K562 (cell line): ENCODE data around the gene DCAF6. TPM values are rescaled to one million over a fixed set of nuclear protein-coding genes. Genes with fewer than 3 reads are reported as not detected.
A peak's percentile ranks its signal among the peaks of the same experiment; 100 is the strongest.

Source experiments
- ARHGAP35 ChIP-seq: fragments of 450-650 bp; IDR thresholded peaks from 2 replicates; pipeline ENCODE4 v1.6.1; 2018; ENCODE audit not compliant: partially characterized antibody
- ASH1L ChIP-seq: fragments of 450-650 bp; IDR thresholded peaks from 2 replicates; pipeline ENCODE4 v1.6.1; 2018; ENCODE audit warnings: borderline replicate concordance, mild to moderate bottlenecking, low read depth; ENCODE audit not compliant: partially characterized antibody
- ATF7 ChIP-seq: fragments of 450-650 bp; IDR thresholded peaks from 2 replicates; pipeline ENCODE4 v1.7.1; 2014; ENCODE audit warnings: mild to moderate bottlenecking, moderate library complexity
- BRCA1 ChIP-seq, 2 experiments: fragments of 450-650 bp in 1 of 2; sonication (generic) in 1 of 2; formaldehyde crosslinking in 1 of 2; IDR thresholded peaks; 2 replicates each; pipeline versions ENCODE4 v1.5.0 to v1.6.1; 2017 to 2020; ENCODE audit warnings: mild to moderate bottlenecking in 1 of 2, missing genetic modification reagents in 1 of 2
- FOXK1 ChIP-seq: sonication (generic); formaldehyde crosslinking; IDR thresholded peaks from 2 replicates; pipeline ENCODE4 v1.8.0; 2022; ENCODE audit warnings: missing genetic modification reagents, mild to moderate bottlenecking, borderline replicate concordance
- FOXP4 ChIP-seq: sonication (generic); formaldehyde crosslinking; IDR thresholded peaks from 2 replicates; pipeline ENCODE4 v1.8.0; 2022; ENCODE audit warnings: mild to moderate bottlenecking, missing genetic modification reagents, borderline replicate concordance
- GABPA ChIP-seq: fragments of 200-800 bp; sonication (Bioruptor generic); conservative IDR thresholded peaks from 2 replicates; pipeline ENCODE4 v1.6.1; 2016; ENCODE audit warnings: low read depth, missing genetic modification characterization, missing compliant biosample characterization
- HES1 ChIP-seq: fragments of 450-650 bp; IDR thresholded peaks from 2 replicates; pipeline ENCODE4 v1.6.1; 2016; ENCODE audit warnings: low read depth, mild to moderate bottlenecking, moderate library complexity
- IFI16 ChIP-seq: fragments of 250-450 bp; sonication (Bioruptor Pico); IDR thresholded peaks from 2 replicates; pipeline ENCODE4 v2.1.2; 2022; ENCODE audit warnings: mild to moderate bottlenecking, inconsistent platforms
- KAT7 ChIP-seq: sonication (generic); formaldehyde crosslinking; IDR thresholded peaks from 2 replicates; pipeline ENCODE4 v1.8.0; 2022; ENCODE audit warnings: missing genetic modification reagents, mild to moderate bottlenecking, borderline replicate concordance
- MCM2 ChIP-seq: fragments of 450-650 bp; IDR thresholded peaks from 2 replicates; pipeline ENCODE4 v1.6.1; 2017; ENCODE audit warnings: low read depth, mild to moderate bottlenecking
- MXI1 ChIP-seq: IDR thresholded peaks from 2 replicates; pipeline ENCODE4 v1.6.1; 2011; ENCODE audit warnings: low read depth, mild to moderate bottlenecking, improper control_type of control experiment, low read length
- NCOR1 ChIP-seq: fragments of 450-650 bp; IDR thresholded peaks from 2 replicates; pipeline ENCODE4 v1.6.1; 2016; ENCODE audit warnings: mild to moderate bottlenecking, moderate library complexity
- NEUROD1 ChIP-seq: fragments of 150-350 bp; IDR thresholded peaks from 2 replicates; pipeline ENCODE4 v1.6.1; 2014; ENCODE audit warnings: borderline replicate concordance, low read length, low read depth; ENCODE audit not compliant: partially characterized antibody
- PPARD ChIP-seq: fragments of 250-450 bp; sonication (Bioruptor Pico); IDR thresholded peaks from 2 replicates; pipeline ENCODE4 v1.8.0; 2022; ENCODE audit warnings: inconsistent platforms, mild to moderate bottlenecking, moderate library complexity
- PREB ChIP-seq: sonication (generic); formaldehyde crosslinking; IDR thresholded peaks from 2 replicates; pipeline ENCODE4 v1.8.1; 2023; ENCODE audit warnings: mild to moderate bottlenecking, missing genetic modification reagents
- PTTG1 ChIP-seq: fragments of 450-650 bp; IDR thresholded peaks from 2 replicates; pipeline ENCODE4 v1.6.1; 2016; ENCODE audit warnings: low read depth, mild to moderate bottlenecking, missing genetic modification characterization, missing compliant biosample characterization
- PYGO2 ChIP-seq: fragments of 450-650 bp; IDR thresholded peaks from 2 replicates; pipeline ENCODE4 v1.6.1; 2016; ENCODE audit warnings: mild to moderate bottlenecking, missing genetic modification characterization, moderate library complexity, missing compliant biosample characterization
- SETDB1 ChIP-seq: IDR thresholded peaks from one replicate; pipeline ENCODE4 v1.6.1; 2012; ENCODE audit warnings: low read length, control low read depth, inconsistent platforms
- SMARCB1 ChIP-seq: IDR thresholded peaks from 2 replicates; pipeline ENCODE4 v1.6.1; 2011; ENCODE audit warnings: improper control_type of control experiment, low read depth; ENCODE audit not compliant: insufficient read length
- SNRNP70 ChIP-seq: fragments of 200-400 bp; formaldehyde crosslinking; optimal IDR thresholded peaks from 2 replicates; pipeline ENCODE3; 2017; ENCODE audit warnings: low read depth, low read length
- TRIM24 ChIP-seq, 2 experiments: fragments of 450-650 bp; IDR thresholded peaks; 2 replicates each; pipeline ENCODE4 v1.6.1; 2016
- XRCC4 ChIP-seq: IDR thresholded peaks from one replicate; pipeline ENCODE4 v1.6.1; 2011; ENCODE audit not compliant: insufficient read depth, insufficient read length; ENCODE audit errors: extremely low read depth
- XRCC5 ChIP-seq: fragments of 200-400 bp; formaldehyde crosslinking; IDR thresholded peaks from 2 replicates; pipeline ENCODE4 v1.6.1; 2017; ENCODE audit warnings: low read depth, mild to moderate bottlenecking, low read length
- ZEB2 ChIP-seq: fragments of 450-650 bp; IDR thresholded peaks from 2 replicates; pipeline ENCODE4 v1.6.1; 2016
- ZNF124 ChIP-seq: sonication (generic); formaldehyde crosslinking; IDR thresholded peaks from 2 replicates; pipeline ENCODE4 v1.8.1; 2022; ENCODE audit warnings: missing genetic modification reagents
- ZNF146 ChIP-seq: IDR thresholded peaks from one replicate; pipeline ENCODE4 v1.6.1; 2018; ENCODE audit warnings: missing compliant biosample characterization; ENCODE audit not compliant: unreplicated experiment
- ZNF224 ChIP-seq: sonication (generic); formaldehyde crosslinking; IDR thresholded peaks from 2 replicates; pipeline ENCODE4 v1.8.0; 2022; ENCODE audit warnings: mild to moderate bottlenecking, missing genetic modification reagents
- ZNF77 ChIP-seq: fragments of 250-450 bp; sonication (Bioruptor Pico); IDR thresholded peaks from 2 replicates; pipeline ENCODE4 v1.5.0; 2020
- polyA plus RNA-seq, 8 experiments: library from polyadenylated mRNA; depleted of rRNA in 4 of 8; stranded (reverse) in 5 of 8; unstranded in 3 of 8; fragments of >200 nt; fragmentation: Nextera tagmentation in 2 of 8; fragmentation: Illumina TruSeq in 1 of 8; extraction: Ambion mirVana in 2 of 8; extraction: Trizol in 1 of 8; gene quantifications; 2 replicates each; pipeline versions ENCODE4 v1.2.1 to v1.2.3, GENCODE V29; 2011 to 2014; ENCODE audit warnings: inconsistent platforms in 1 of 8, missing spikeins in 1 of 8
- total RNA-seq, 7 experiments: library from RNA; depleted of rRNA in 6 of 7; stranded (reverse); fragments of >200 nt in 6 of 7; fragmentation: Illumina TruSeq in 2 of 7; extraction: Trizol in 2 of 7; gene quantifications; 2 replicates each; pipeline versions ENCODE4 v1.2.1 to v1.2.3, GENCODE V29; 2011 to 2021; ENCODE audit warnings: low replicate concordance in 1 of 7

Gene DCAF6
- total and polyA plus RNA-seq, 9 of the 15 experiments (the other 6 are each of a cell fraction or from before 2014, with no cell fraction given) = 19.1 to 102 (median 46.3) TPM

- no peak for TF ChIP-seq PREB (CRISPR knock-in tag)
- no peak for TF ChIP-seq ZNF224 (CRISPR knock-in tag)
- TF ChIP-seq KAT7 (CRISPR knock-in tag) = no peak
- TF ChIP-seq FOXP4 (CRISPR knock-in tag) = no peak
- TF ChIP-seq PTTG1 (tag) = no peak
- no peak for TF ChIP-seq MXI1
- no peak for TF ChIP-seq MCM2
- TF ChIP-seq PYGO2 = no peak
- no peak for TF ChIP-seq ASH1L
- TF ChIP-seq BRCA1 (IDR thresholded peaks at IDR 0.05) = no peak
- TF ChIP-seq BRCA1 (CRISPR knock-in tag; IDR thresholded peaks at IDR 0.05) = no peak
- no peak for TF ChIP-seq ARHGAP35
- no peak for TF ChIP-seq GABPA (tag)
- no peak for TF ChIP-seq FOXK1 (CRISPR knock-in tag)
- TF ChIP-seq ZNF77 = no peak
- no peak for TF ChIP-seq HES1
- TF ChIP-seq ATF7 = no peak
- TF ChIP-seq SNRNP70 = no peak
- no peak for TF ChIP-seq SETDB1
- TF ChIP-seq TRIM24 (IDR thresholded peaks at IDR 0.05) = no peak
- TF ChIP-seq SMARCB1 = peak; percentile 75
- TF ChIP-seq ZNF146 (CRISPR knock-in tag) = no peak
- TF ChIP-seq XRCC4 = no peak
- TF ChIP-seq IFI16 (CRISPR knock-in tag) = no peak
- TF ChIP-seq ZNF124 (CRISPR knock-in tag) = no peak
- no peak for TF ChIP-seq PPARD (CRISPR knock-in tag)
- TF ChIP-seq NCOR1 = no peak
- TF ChIP-seq ZEB2 = peak; percentile 38; the same call in 1 of the 2 replicates
- no peak for TF ChIP-seq XRCC5
- TF ChIP-seq NEUROD1 = no peak
Measured at GRCh38 chr1:167926486-167926997, 9.9 kb upstream of the DCAF6 start (continued).
